Activated T-cell treated with anti-CD3 and anti-CD28 coated beads, Interleukin-2, amount 50 U/mL, for 24 hours (primary cell): Measurements from ENCODE around the gene RAP1B.

Source experiments
- DNase-seq: peaks from one replicate; pipeline ENCODE4 v3.0.0-alpha.2; 2020
- H3K27ac Mint-ChIP-seq: 2 replicates; pipeline ENCODE4 v1.8.0; 2020; ENCODE audit warnings: mild to moderate bottlenecking, mixed read lengths
- H3K27me3 Mint-ChIP-seq: 2 replicates; pipeline ENCODE4 v1.8.0; 2020; ENCODE audit warnings: mixed read lengths
- H3K36me3 Mint-ChIP-seq: 2 replicates; pipeline ENCODE4 v1.8.0; 2020; ENCODE audit warnings: low read depth, mixed read lengths
- H3K4me1 Mint-ChIP-seq: 2 replicates; pipeline ENCODE4 v1.8.0; 2020; ENCODE audit warnings: low read depth, mixed read lengths
- H3K4me3 Mint-ChIP-seq: 2 replicates; pipeline ENCODE4 v1.8.0; 2020; ENCODE audit warnings: mild to moderate bottlenecking, moderate library complexity, mixed read lengths
- H3K9me3 Mint-ChIP-seq: 2 replicates; pipeline ENCODE4 v1.8.0; 2020; ENCODE audit warnings: mixed read lengths

Gene RAP1B

GRCh38 chr12:68591734-68592418 is 18.8 kb upstream of the RAP1B start:
- H3K27ac Mint-ChIP-seq = peak overlapping the region; percentile 34
- peaks cover 58% of the 10 kb centered on the region for H3K4me1 Mint-ChIP-seq
- peaks cover 7% of the 10 kb centered on the region for H3K36me3 Mint-ChIP-seq
- DNase-seq = no peak
- H3K9me3 Mint-ChIP-seq = peaks cover 8% of the 10 kb centered on the region
- peak overlapping the region; percentile 23 for H3K4me3 Mint-ChIP-seq
- no peaks in the 10 kb centered on the region for H3K27me3 Mint-ChIP-seq

GRCh38 chr12:68595241-68595640 is 15.5 kb upstream of the RAP1B start:
- DNase-seq = no peak
- H3K9me3 Mint-ChIP-seq = no peaks in the 10 kb centered on the region
- H3K4me3 Mint-ChIP-seq = no peak overlapping the region
- H3K27ac Mint-ChIP-seq = no peak overlapping the region
- no peaks in the 10 kb centered on the region for H3K27me3 Mint-ChIP-seq
- peaks cover 63% of the 10 kb centered on the region for H3K4me1 Mint-ChIP-seq
- H3K36me3 Mint-ChIP-seq = no peaks in the 10 kb centered on the region

GRCh38 chr12:68601767-68602166 is 8.9 kb upstream of the RAP1B start:
- Mint-ChIP-seq H3K4me3 (no peak overlapping the region), H3K9me3 (no peaks in the 10 kb centered on the region), H3K27me3 (no peaks in the 10 kb centered on the region), H3K27ac (no peak overlapping the region), H3K36me3 (no peaks in the 10 kb centered on the region), H3K4me1 (peaks cover 39% of the 10 kb centered on the region)
- no peak for DNase-seq

GRCh38 chr12:68602720-68603119 is 8.0 kb upstream of the RAP1B start:
- no peak for DNase-seq
- H3K9me3 Mint-ChIP-seq = no peaks in the 10 kb centered on the region
- H3K36me3 Mint-ChIP-seq = no peaks in the 10 kb centered on the region
- H3K27me3 Mint-ChIP-seq = no peaks in the 10 kb centered on the region
- H3K27ac Mint-ChIP-seq = no peak overlapping the region
- H3K4me1 Mint-ChIP-seq = peaks cover 39% of the 10 kb centered on the region
- no peak overlapping the region for H3K4me3 Mint-ChIP-seq

- H3K4me1 Mint-ChIP-seq = peaks cover 33% of the 10 kb centered on the region
Measured at GRCh38 chr12:68608191-68608590, 2.5 kb upstream of the RAP1B start.

GRCh38 chr12:68609998-68610369 is 715 bp upstream of the RAP1B start:
- Mint-ChIP-seq H3K9me3 (no peaks in the 10 kb centered on the region), H3K4me1 (peaks cover 40% of the 10 kb centered on the region), H3K27ac (peak overlapping the region; percentile 98), H3K36me3 (peaks cover 39% of the 10 kb centered on the region), H3K27me3 (no peaks in the 10 kb centered on the region), H3K4me3 (peak overlapping the region; percentile 89)
- no peak for DNase-seq

More at GRCh38 chr12:68608191-68608590, 2.5 kb upstream of the RAP1B start:
- Mint-ChIP-seq H3K4me3 (no peak overlapping the region), H3K27ac (no peak overlapping the region), H3K36me3 (peaks cover 21% of the 10 kb centered on the region), H3K27me3 (no peaks in the 10 kb centered on the region), H3K9me3 (no peaks in the 10 kb centered on the region)
- DNase-seq = no peak

GRCh38 chr12:68611094-68611805 is 551 bp downstream of the RAP1B start:
- Mint-ChIP-seq H3K9me3 (no peaks in the 10 kb centered on the region), H3K36me3 (peaks cover 48% of the 10 kb centered on the region), H3K4me3 (peak overlapping the region; percentile 91), H3K27ac (peak overlapping the region; percentile 97), H3K27me3 (no peaks in the 10 kb centered on the region), H3K4me1 (peaks cover 50% of the 10 kb centered on the region)
- peak; percentile 73 for DNase-seq

GRCh38 chr12:68611806-68612160 is 1.1 kb downstream of the RAP1B start:
- peak overlapping the region; percentile 91 for H3K4me3 Mint-ChIP-seq
- peaks cover 52% of the 10 kb centered on the region for H3K4me1 Mint-ChIP-seq
- no peaks in the 10 kb centered on the region for H3K9me3 Mint-ChIP-seq
- peaks cover 51% of the 10 kb centered on the region for H3K36me3 Mint-ChIP-seq
- peak overlapping the region; percentile 97 for H3K27ac Mint-ChIP-seq
- no peaks in the 10 kb centered on the region for H3K27me3 Mint-ChIP-seq
- DNase-seq = no peak

GRCh38 chr12:68612202-68612601 is 1.5 kb downstream of the RAP1B start:
- Mint-ChIP-seq H3K36me3 (peaks cover 53% of the 10 kb centered on the region), H3K27ac (peak overlapping the region; percentile 97), H3K9me3 (no peaks in the 10 kb centered on the region), H3K4me1 (peaks cover 54% of the 10 kb centered on the region), H3K4me3 (peak overlapping the region; percentile 91), H3K27me3 (no peaks in the 10 kb centered on the region)
- DNase-seq = no peak

- peaks cover 58% of the 10 kb centered on the region for H3K36me3 Mint-ChIP-seq
- no peaks in the 10 kb centered on the region for H3K27me3 Mint-ChIP-seq
- peak overlapping the region; percentile 91 for H3K4me3 Mint-ChIP-seq
- peak overlapping the region; percentile 97 for H3K27ac Mint-ChIP-seq
- DNase-seq = no peak
- H3K9me3 Mint-ChIP-seq = no peaks in the 10 kb centered on the region
- H3K4me1 Mint-ChIP-seq = peaks cover 58% of the 10 kb centered on the region
Measured at GRCh38 chr12:68612697-68613096, 2.0 kb downstream of the RAP1B start.

GRCh38 chr12:68613209-68613904 is 2.7 kb downstream of the RAP1B start:
- peaks cover 63% of the 10 kb centered on the region for H3K36me3 Mint-ChIP-seq
- peak overlapping the region; percentile 91 for H3K4me3 Mint-ChIP-seq
- no peaks in the 10 kb centered on the region for H3K9me3 Mint-ChIP-seq
- H3K4me1 Mint-ChIP-seq = peaks cover 59% of the 10 kb centered on the region
- no peak for DNase-seq
- H3K27me3 Mint-ChIP-seq = no peaks in the 10 kb centered on the region
- H3K27ac Mint-ChIP-seq = peak overlapping the region; percentile 97

GRCh38 chr12:68614105-68614679 is 3.5 kb downstream of the RAP1B start:
- Mint-ChIP-seq H3K36me3 (peaks cover 72% of the 10 kb centered on the region), H3K27ac (peak overlapping the region; percentile 97), H3K27me3 (no peaks in the 10 kb centered on the region), H3K9me3 (no peaks in the 10 kb centered on the region), H3K4me1 (peaks cover 67% of the 10 kb centered on the region), H3K4me3 (peak overlapping the region; percentile 91)
- no peak for DNase-seq

- peak overlapping the region; percentile 91 for H3K4me3 Mint-ChIP-seq
- H3K27me3 Mint-ChIP-seq = no peaks in the 10 kb centered on the region
- H3K4me1 Mint-ChIP-seq = peaks cover 68% of the 10 kb centered on the region
- peak overlapping the region; percentile 97 for H3K27ac Mint-ChIP-seq
- peaks cover 76% of the 10 kb centered on the region for H3K36me3 Mint-ChIP-seq
- DNase-seq = no peak
- H3K9me3 Mint-ChIP-seq = no peaks in the 10 kb centered on the region
Measured at GRCh38 chr12:68614769-68615168, 4.1 kb downstream of the RAP1B start.

GRCh38 chr12:68617160-68617926 is 6.6 kb downstream of the RAP1B start:
- Mint-ChIP-seq H3K27ac (peak overlapping the region; percentile 91), H3K36me3 (peaks cover 86% of the 10 kb centered on the region), H3K4me1 (peaks cover 83% of the 10 kb centered on the region), H3K9me3 (no peaks in the 10 kb centered on the region), H3K27me3 (no peaks in the 10 kb centered on the region), H3K4me3 (peak overlapping the region; percentile 45)
- no peak for DNase-seq
